HepG2 (cell line): ENCODE results near the gene ACSS1. TPM values are rescaled to one million over a fixed set of nuclear protein-coding genes. Genes with fewer than 3 reads are reported as not detected.

Experiments used
- ATAC-seq: fragments of 200-7000 bp; cut with Tn5 transposase; 3 replicates; pipeline ENCODE4 v1.9.1; 2020; ENCODE audit warnings: mild to moderate bottlenecking, moderate library complexity
- BruUV-seq: library from RNA; stranded (reverse); fragments of 400-500 nt; replicated peaks from 2 replicates; lab custom pipeline; 2021; lab: Mats Ljungman, UMichigan
- CTCF ChIA-PET: fragments of 300-600 bp; formaldehyde crosslinking; extraction: SDS; loops from one replicate; lab custom pipeline; 2021; ENCODE audit warnings: low total read pairs, inconsistent platforms, low intra/inter-chr PET ratio; lab: Yijun Ruan, JAX
- POLR2A ChIA-PET: fragments of 350-600 bp; sonication (Branson Sonifier 250); formaldehyde crosslinking; loops from one replicate; lab custom pipeline; 2020; ENCODE audit warnings: antibody characterized with exemption, inconsistent platforms; lab: Yijun Ruan, JAX
- DNase-seq: peaks from one replicate; pipeline ENCODE4 v3.0.0-alpha.2; 2015; ENCODE audit warnings: low spot score
- FAIRE-seq: peaks from 3 replicates; lab custom pipeline; 2011; peaks lifted over from hg19 to GRCh38; lab: Jason Lieb, UNC
- H2AFZ ChIP-seq: one replicate; pipeline ENCODE4 v1.6.1; 2011; ENCODE audit warnings: low read length, inconsistent platforms
- H3K27ac ChIP-seq: fragments of 300-600 bp; 3 replicates; pipeline ENCODE4 v1.8.0; 2011; ENCODE audit warnings: mixed run types, mild to moderate bottlenecking, mixed read lengths, low read length, inconsistent platforms; ENCODE audit not compliant: insufficient read depth; ENCODE audit errors: extremely low read length
- H3K27me3 ChIP-seq, 2 experiments: fragments of 200-600 bp in 1 of 2; 2 replicates in 1 of 2; 3 replicates in 1 of 2; pipeline versions ENCODE4 v1.6.0 to v1.8.0; 2011; ENCODE audit warnings: low read length in 2 of 2, mild to moderate bottlenecking in 2 of 2, moderate library complexity in 2 of 2, inconsistent platforms in 1 of 2; ENCODE audit not compliant: insufficient read depth in 2 of 2, control insufficient read depth in 1 of 2
- H3K36me3 ChIP-seq, 2 experiments: fragments of 200-600 bp in 1 of 2; replicated peaks in 1 of 2; 2 replicates in 1 of 2; 3 replicates in 1 of 2; pipeline versions ENCODE4 v1.5.1 to v1.8.0; 2011; ENCODE audit warnings: low read length in 2 of 2, inconsistent platforms in 1 of 2; ENCODE audit not compliant: insufficient read depth in 2 of 2, control insufficient read depth in 1 of 2
- H3K4me1 ChIP-seq: 2 replicates; pipeline ENCODE4 v1.5.1; 2012; ENCODE audit warnings: low read length, inconsistent platforms; ENCODE audit not compliant: insufficient read depth
- H3K4me2 ChIP-seq: 2 replicates; pipeline ENCODE4 v1.6.0; 2011; ENCODE audit warnings: low read depth, low read length, inconsistent platforms
- H3K4me3 ChIP-seq, 3 experiments: fragments of 200-600 bp in 1 of 3; sonication (generic), shearing (Covaris generic) in 1 of 3; replicated peaks in 1 of 3; 2 replicates each; pipeline ENCODE4 v1.5.1; 2011 to 2016; ENCODE audit warnings: low read length in 3 of 3, inconsistent platforms in 2 of 3, low read depth in 2 of 3, mild to moderate bottlenecking in 2 of 3, control low read depth in 1 of 3, mixed read lengths in 1 of 3; ENCODE audit not compliant: insufficient read depth in 1 of 3
- H3K79me2 ChIP-seq: one replicate; pipeline ENCODE4 v1.6.1; 2011; ENCODE audit warnings: low read length, inconsistent platforms; ENCODE audit not compliant: insufficient read depth
- H3K9ac ChIP-seq: 2 replicates; pipeline ENCODE4 v1.6.0; 2011; ENCODE audit warnings: mild to moderate bottlenecking, low read depth, low read length, inconsistent platforms; ENCODE audit not compliant: insufficient read depth
- H3K9me3 ChIP-seq: 2 replicates; pipeline ENCODE4 v1.5.1; 2012; ENCODE audit warnings: mild to moderate bottlenecking, low read length
- H4K20me1 ChIP-seq: 2 replicates; pipeline ENCODE4 v1.6.0; 2011; ENCODE audit warnings: inconsistent platforms, mild to moderate bottlenecking, low read length, moderate library complexity; ENCODE audit not compliant: insufficient read depth
- AGO2 ChIP-seq: fragments of 200-400 bp; formaldehyde crosslinking; optimal IDR thresholded peaks from 2 replicates; pipeline ENCODE3; 2017; ENCODE audit warnings: mild to moderate bottlenecking, low read depth, low read length, moderate library complexity
- ATF7-NPFF ChIP-seq: sonication (generic); formaldehyde crosslinking; IDR thresholded peaks from 2 replicates; pipeline ENCODE4 v1.8.1; 2023; ENCODE audit warnings: mild to moderate bottlenecking, low read depth, missing genetic modification reagents, moderate library complexity
- CENPT ChIP-seq: sonication (generic); formaldehyde crosslinking; IDR thresholded peaks from 2 replicates; pipeline ENCODE4 v1.8.0; 2022; ENCODE audit warnings: low read depth, mild to moderate bottlenecking, moderate library complexity, missing genetic modification reagents
- CREB3 ChIP-seq: sonication (generic); formaldehyde crosslinking; IDR thresholded peaks from 2 replicates; pipeline ENCODE4 v1.5.0; 2020; ENCODE audit warnings: missing genetic modification reagents
- ERF ChIP-seq: IDR thresholded peaks from 2 replicates; pipeline ENCODE4 v1.6.1; 2018; ENCODE audit warnings: missing biosample characterization, missing genetic modification reagents
- IRF2 ChIP-seq: IDR thresholded peaks from 2 replicates; pipeline ENCODE4 v1.6.1; 2018; ENCODE audit warnings: missing genetic modification reagents, missing compliant biosample characterization
- NR0B2 ChIP-seq: sonication (generic); formaldehyde crosslinking; IDR thresholded peaks from 2 replicates; pipeline ENCODE4 v1.4.0; 2020; ENCODE audit warnings: mild to moderate bottlenecking, missing genetic modification reagents
- ZBTB7B ChIP-seq: sonication (generic); formaldehyde crosslinking; IDR thresholded peaks from 2 replicates; pipeline ENCODE4 v1.4.0; 2020; ENCODE audit warnings: missing genetic modification reagents
- ZNF652 ChIP-seq: IDR thresholded peaks from 2 replicates; pipeline ENCODE4 v1.6.1; 2016; ENCODE audit warnings: low read depth, borderline replicate concordance
- ZSCAN25 ChIP-seq: sonication (generic); formaldehyde crosslinking; IDR thresholded peaks from 2 replicates; pipeline ENCODE4 v1.8.0; 2022; ENCODE audit warnings: mild to moderate bottlenecking, missing genetic modification reagents
- WGBS: methylation state at CpG from one replicate; pipeline ENCODE4 v1.1.6; 2017; ENCODE audit warnings: low lambda C conversion rate; 5-methylcytosine and 5-hydroxymethylcytosine counted together
- in situ Hi-C: cut with HindIII; loops from 2 replicates; pipeline ENCODE4 v1.10.0; 2017; ENCODE audit warnings: low pct_unique_long_range_greater_than_20kb; ENCODE audit not compliant: extremely low pct_ligation_motif_present
- intact Hi-C: fragments of 100-400 bp; cut with micrococcal nuclease; formaldehyde crosslinking; loops from one replicate; pipeline ENCODE4 v1.10.0; 2022; ENCODE audit not compliant: unreplicated experiment
- polyA plus RNA-seq, 8 experiments: library from polyadenylated mRNA; depleted of rRNA in 3 of 8; stranded (reverse) in 7 of 8; unstranded in 1 of 8; fragments of >200 nt; fragmentation: Illumina TruSeq in 4 of 8; extraction: Trizol in 4 of 8; gene quantifications; 2 replicates each; pipeline versions ENCODE4 v1.2.1 to v1.2.3, GENCODE V29; 2011 to 2016; ENCODE audit warnings: low read depth in 4 of 8, missing spikeins in 1 of 8, mixed read lengths in 1 of 8; ENCODE audit not compliant: insufficient read depth in 1 of 8
- total RNA-seq, 5 experiments: library from RNA; depleted of rRNA; stranded (reverse); fragments of >200 nt; fragmentation: Illumina TruSeq; extraction: Trizol; gene quantifications; 2 replicates each; pipeline ENCODE4 v1.2.3, GENCODE V29; 2016; ENCODE audit warnings: low read depth in 1 of 5

Gene ACSS1
- total and polyA plus RNA-seq, 2 of the 13 experiments (the other 11 are each of a cell fraction or from before 2014, with no cell fraction given) = 15.2 to 41.6 TPM

GRCh38 chr20:24983896-24984295, 74.0 kb downstream of the ACSS1 start:
- Histone ChIP-seq H3K9ac (no peak overlapping the region), H3K4me2 (no peak overlapping the region), H4K20me1 (peaks cover 4% of the 10 kb centered on the region; the same call in 1 of the 2 replicates), H3K79me2 (peaks cover 44% of the 10 kb centered on the region), H3K36me3 (peaks cover 19 to 49% of the 10 kb centered on the region in 2 experiments; a peak in 4 of 5 replicates), H3K4me1 (peaks cover 55% of the 10 kb centered on the region), H3K9me3 (no peaks in the 10 kb centered on the region), H3K27me3 (no peaks in the 10 kb centered on the region), H2AFZ (no peak overlapping the region), H3K4me3 (no peak overlapping the region), H3K27ac (no peak overlapping the region)
- ChIA-PET CTCF (no interaction called here), POLR2A (no interaction called here)
- 74% methylated on average over 8 of the region's 8 CpGs for WGBS
- in situ Hi-C loops = no loop called here
- intact Hi-C loops = no loop called here
- BruUV-seq = no TSS peak
- no peak for FAIRE-seq
- ATAC-seq = no peak
- TF ChIP-seq NR0B2 (no peak), CENPT (CRISPR knock-in tag) (no peak), AGO2 (no peak), CREB3 (CRISPR knock-in tag) (no peak), ZNF652 (CRISPR knock-in tag) (no peak), IRF2 (CRISPR knock-in tag) (no peak), ATF7-NPFF (CRISPR knock-in tag) (no peak), ZSCAN25 (CRISPR knock-in tag) (no peak), ERF (CRISPR knock-in tag) (no peak), ZBTB7B (no peak)
- no peak for DNase-seq
